ELF-1 (cell line): Measurements from ENCODE around the gene FAN1.

Source experiments
- DNase-seq: peaks from one replicate; pipeline ENCODE4 v3.0.0-alpha.2; 2016; ENCODE audit warnings: low read depth, low spot score

Gene FAN1

DNA sequence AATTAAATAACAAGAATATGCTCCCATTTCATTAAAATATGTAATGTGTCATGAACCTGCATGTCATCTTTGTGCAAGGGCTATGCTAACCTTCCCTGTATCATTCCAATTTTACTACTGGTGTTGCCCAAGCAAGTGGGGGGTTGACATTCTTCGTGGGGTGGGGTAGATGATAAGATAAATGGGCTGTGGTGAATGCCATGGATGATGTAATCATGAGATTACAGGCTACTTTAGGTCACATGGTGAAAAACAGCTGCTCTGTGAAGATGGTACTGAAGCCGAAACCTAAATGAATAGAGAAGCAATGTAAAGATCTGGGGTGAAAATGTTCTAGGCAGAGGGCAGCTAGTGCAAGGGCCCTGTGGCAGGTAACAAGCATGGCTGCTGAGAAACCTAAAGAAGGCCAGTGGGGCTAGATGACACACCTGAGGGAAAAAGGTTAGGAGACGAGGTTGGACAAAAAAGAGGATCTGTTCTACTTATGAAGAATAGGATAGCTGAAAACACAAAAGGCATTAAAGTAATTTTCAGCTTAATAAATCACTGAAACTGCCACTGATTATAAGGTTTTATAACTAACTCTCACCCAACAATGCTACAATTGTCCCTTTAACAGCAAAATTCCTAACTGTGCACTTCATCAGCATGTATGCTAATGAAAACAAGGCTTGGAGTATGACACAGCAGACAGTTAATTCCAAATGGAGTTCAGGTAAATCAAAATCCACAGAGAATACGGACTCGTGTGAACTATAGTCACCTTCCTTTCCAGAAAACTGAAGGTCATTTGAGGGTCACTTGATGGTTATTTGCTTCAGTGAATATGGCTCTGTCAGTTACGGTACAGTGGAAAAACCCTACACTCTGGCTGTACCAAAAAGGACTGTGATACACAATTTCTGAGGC, 52.8 kb downstream of the FAN1 start:
- no peak for DNase-seq

DNA sequence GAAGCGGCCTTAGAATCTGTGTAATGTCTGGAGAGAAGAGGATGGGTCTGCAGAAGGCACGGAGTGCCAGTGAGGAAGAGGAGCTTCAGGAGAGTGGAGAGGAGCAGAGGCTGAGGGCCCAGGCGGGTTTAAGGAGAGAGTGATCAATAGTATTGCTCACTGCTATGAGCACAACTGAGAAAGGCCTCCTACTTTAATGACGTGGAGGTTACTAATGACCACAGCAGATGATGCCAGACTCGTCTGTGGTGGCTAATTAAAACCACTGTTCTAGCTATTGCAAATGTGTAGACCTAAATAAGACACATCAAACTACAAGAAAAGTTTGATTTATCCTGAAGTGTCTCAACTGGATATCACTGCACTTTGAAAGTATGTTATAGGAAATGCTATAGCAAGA, 54.5 kb downstream of the FAN1 start:
- no peak for DNase-seq

DNA sequence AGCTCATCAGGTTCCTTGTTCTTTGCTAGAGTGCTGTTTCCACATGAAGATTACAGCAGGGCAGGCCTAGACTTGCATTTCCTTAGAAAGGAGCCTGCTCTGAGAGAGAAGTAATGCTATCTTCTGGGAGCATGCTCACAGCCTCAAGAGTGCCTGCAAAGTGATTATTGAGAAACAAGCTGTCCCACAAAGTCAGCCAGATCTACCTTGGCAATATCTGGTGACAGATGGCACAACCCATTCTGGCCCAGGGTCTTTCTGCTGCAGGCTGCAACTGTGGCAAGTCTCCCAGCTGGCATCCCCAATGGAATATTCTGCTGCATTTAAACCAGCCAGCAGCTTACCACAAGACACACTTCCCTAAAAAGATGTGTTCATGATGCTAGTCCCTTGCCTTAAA, 58.4 kb downstream of the FAN1 start:
- no peak for DNase-seq

DNA sequence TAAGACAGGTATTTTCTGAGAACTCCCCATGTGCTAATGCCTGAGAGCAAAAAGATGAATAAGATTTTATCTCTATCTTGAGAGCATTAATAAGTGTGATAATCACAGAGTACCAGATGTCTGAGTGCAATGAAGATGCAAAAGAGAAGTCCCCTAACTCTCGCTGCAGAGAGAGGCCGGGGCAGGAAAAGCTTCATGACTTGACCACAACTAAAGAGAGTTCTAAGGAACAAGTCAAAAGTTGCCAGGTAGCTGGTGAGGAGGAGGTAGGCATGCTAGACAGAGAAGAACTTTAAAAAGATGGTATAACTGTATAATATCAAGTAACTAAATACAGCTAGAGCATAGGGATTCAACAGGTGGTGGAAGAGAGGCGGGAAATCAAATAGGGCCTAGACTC, 58.9 kb downstream of the FAN1 start:
- DNase-seq = no peak

DNA sequence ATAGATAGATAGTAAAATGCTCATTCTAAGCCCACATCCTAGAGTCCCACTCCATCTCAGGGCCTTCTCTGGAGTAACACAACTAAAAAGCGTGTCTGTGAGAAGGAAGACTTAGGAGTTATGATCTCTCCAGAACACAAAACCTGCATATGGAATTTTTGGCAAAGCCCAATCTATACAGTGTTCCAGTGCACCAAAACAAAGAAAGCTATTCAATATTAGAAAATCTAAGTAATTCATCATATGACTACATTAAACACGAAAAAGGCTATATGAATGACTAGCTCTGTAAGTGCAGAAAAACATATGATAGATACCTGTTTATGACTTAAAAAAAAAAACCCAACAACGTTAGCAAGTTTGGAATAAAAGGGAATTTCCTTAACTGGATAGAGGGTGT, 60.0 kb downstream of the FAN1 start:
- no peak for DNase-seq

DNA sequence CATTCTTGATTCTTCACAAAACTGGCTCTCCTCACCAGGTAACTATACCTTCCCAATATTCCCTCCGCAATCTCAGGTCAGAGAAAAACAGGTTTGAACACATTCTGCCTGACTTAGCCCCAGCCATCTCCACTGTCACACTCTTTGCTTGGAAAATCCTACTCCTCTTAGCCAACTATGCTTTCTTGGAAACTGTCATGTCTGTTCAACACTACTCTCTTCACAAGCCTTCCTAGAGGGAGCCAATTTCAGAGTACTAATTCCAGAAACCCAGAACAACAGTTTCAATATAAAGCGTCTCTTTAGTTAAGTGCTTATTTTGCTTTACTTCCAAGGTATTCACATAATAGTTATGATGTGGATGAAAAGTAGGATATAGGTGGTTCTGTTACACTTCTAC, 66.0 kb downstream of the FAN1 start:
- no peak for DNase-seq

DNA sequence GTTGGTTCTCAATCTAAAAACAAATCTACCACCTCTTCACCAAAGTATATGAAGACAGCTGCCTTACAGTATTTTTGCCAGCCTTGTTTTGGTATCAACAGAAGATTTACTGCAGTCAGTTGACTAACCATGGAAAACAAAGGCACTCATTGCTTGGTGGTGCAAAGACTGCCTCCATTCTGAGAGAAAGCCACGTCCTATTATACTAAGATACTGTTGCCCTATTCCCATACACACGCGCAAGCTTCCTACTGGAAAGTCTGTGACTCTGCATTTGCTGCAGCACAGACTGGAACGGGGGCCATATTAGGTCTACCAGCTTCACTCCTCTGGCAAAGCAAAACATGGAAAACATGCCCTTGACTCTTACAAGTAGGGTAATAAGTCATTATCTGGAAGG, 69.7 kb downstream of the FAN1 start:
- no peak for DNase-seq

DNA sequence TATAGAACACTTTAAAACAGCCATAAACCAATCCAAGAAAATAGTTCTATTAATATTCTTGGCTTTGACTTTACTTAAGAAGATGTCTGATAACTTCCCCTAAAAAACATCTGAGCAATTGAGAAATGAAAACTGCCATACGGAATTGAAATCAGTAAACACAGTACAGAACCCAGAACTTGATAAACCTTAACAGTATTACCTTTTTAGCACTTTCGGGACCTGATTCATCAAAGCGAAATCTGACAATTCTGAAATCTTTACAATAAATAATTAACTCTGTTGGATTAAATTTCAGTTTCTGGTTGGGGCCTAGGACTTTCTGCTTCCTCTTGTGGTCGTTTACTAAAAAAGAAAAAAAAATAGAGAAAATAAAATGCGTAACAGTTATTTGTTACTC, 70.4 kb downstream of the FAN1 start:
- DNase-seq = no peak

DNA sequence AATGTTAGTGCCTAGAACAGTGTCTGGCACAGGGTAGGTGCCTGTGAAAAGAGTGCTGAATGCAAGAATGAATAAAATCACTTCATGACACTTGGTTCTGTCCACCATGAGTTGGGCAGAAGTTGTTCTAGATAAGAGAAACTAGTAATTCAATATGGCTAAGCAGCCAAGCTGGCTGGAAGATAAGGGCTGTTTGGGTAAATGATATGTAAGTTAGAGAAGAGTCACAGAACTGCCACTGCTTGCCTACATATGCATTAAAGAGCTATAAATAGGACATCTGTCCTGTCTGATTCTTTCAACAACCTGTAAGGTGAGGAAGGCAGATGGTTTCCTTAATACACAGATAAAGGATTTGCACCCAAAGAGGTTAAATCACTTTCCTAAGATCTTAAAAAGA, 74.6 kb downstream of the FAN1 start:
- no peak for DNase-seq

DNA sequence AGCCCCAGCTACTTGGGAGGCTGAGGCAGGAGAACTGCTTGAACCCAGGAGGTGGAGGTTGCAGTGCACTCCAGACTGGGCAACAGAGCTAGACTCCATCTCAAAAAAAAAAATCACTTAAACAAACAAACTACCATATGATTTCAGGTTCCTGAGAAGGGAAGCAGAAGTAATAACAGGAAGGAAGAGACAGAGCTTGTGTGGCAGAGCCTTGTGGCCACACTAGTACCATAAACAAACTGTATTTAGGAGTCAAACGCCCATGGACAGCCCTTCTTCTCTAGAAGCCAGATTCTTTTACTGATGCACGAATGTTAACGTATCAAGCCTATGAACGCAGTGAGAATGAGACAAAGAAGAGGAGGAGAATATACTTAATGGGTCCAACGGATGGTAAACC, 75.7 kb downstream of the FAN1 start:
- DNase-seq = no peak

DNA sequence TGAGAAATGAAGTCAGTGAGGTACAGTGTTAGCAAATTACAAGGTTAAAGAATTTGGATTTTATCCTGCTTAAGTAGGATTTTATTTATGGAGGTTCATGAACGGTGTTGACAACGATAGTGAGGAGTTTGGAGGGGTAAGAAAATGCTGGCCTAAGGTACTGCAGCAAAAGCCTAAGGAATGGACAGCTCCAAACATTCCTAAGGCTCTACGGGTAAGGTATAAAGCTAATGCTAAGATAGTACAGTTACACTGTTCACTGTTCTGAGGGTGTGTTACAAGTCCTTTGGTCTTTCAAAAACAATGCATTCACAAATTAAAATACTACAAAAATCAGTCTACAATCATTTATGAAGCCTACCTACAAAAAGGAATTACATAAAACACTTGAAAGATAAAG, 80.4 kb downstream of the FAN1 start:
- no peak for DNase-seq

DNA sequence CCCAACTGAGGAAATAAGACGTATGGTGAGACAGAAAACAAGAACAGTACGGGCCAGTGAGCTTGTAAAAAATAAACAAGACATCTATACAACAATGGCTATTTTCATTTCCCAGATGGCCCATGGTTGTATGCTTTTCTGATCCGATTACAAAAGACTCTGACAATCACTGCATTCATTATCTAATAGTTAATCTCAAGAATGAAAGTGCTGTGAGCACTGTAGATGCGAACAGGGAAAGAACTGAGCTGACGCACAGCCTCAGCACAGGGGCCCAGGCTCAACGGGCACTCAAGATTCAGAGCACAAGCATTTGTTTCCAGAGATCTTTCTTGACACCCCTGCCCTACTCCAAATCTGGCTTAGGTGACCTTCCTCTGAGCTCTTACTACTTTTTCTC, 80.8 kb downstream of the FAN1 start:
- no peak for DNase-seq

DNA sequence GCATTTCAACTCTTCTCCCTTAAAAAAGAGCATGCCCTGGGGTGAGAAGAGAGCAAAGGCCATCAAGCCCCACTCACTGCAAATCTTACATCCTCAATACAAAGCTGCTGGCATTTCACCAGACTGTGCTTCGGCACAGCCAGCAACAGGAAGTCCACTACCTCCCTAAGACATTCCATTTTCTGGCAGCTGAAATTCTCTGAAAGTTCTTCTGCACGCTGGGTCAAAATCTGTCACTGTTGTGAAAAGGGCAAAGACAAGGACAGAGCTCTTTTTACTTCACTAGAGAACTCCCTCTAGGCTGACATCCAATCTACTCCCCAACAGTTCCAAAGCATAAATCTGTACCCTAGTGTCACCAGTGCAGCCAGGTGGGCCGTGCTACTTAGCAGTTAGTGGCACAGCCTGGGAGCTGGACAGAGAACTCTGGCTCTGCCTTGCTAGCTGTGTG, 81.4 kb downstream of the FAN1 start:
- DNase-seq = no peak

DNA sequence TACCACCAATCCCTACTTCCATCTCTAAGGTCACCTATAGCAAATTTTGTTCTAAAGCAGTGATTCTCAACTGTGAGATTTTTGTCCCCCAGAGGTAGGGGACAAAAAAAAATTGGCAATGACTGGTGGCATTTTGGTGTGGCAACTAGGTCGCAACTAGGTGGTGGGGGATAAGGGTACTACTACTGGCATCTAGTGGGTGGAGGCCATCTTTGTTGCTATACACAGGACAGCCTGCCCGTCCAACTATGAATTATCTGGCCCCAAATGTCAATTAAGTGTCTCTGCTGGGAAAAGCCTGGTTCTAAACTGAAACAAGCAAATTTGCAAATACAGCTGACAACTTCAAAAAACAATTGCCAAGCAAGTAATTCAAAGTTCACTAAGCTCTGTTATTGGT, 86.3 kb downstream of the FAN1 start:
- DNase-seq = no peak

DNA sequence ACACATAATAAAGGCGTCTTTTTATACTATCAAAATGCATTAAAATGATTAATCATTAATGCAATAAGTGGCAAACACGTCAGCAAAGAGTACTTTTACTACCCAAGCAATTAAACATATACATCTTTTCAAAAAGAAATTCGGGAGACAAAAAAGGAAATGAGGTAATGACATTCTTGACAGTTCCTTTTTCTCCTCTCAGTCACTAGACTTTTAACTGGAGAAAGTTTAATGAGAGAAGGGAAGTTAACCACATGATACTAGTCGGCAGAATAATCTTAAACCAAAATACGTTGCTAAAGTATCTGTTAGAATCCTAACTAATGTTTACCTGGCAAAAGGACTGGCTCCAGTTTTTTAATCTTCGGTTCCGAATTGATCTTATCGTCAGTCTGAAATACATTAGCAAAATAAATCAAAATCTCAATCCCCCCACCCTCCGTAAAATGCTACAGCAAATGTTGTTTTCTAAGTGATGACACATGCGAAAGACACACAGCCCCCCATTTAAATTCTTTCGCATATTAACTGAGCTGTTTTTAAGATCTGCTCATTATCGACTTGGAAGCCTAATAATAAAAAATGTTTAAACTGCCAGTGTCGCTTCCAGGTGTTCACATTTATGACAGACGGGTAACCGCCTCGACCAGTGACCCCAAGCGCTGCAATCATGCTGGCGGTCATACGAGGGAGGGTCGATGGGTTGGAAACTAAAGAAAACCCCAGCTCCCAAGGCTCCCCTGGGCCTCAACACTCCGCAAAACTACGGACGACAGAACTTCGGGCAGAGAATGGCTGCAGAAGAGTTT, 86.9 kb downstream of the FAN1 start:
- no peak for DNase-seq

DNA sequence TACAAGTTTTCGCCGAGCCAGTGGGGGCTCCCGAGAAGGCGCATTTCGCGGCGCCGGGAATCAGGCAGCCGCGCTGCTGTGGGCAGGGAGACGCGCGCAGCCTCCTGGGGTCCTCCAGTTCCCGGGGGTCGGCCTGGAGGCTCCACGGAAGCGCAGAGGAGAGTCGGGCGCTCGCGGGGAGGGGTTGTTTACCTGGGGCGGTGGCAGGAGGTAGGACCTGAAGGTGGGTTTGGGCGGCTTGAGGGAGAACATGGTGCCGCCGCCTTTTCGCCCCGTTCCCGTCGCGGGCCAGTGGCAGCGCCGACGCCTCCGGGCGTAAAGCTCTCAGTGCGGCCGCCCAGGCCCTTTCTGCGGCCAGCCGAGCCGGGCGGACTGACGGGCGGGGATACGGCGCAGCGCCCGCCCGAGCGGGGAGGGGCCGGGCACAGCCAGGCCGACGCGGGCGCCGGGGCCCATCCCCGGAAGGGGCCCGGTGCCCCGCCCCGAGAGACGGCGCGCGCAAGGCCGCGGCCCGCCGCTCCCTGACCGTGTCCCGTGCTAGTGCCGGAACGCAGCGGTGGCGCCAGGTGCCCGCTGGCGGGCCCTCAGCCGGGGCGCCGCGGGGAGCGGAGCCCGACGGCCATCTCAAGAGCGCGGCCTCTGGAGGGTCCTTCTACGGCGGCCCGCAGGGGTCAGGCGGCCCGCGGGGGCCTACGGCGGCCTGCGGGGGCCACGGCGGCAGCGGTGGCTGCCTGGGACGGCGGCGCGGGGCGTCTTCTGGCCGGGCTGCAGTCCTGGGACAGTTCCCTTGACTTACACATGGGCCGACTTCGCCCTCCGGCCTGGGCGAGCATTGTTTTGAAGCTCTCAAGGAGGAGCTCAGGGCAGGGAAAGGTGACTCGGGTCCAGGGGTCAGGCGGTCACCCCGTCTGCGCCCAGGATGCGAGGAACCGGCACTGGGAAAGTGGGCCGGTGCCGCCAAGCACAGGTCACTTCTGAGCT, 87.8 kb downstream of the FAN1 start, which contains the start of gene MTMR10:
Gene MTMR10 (minus strand): TSS at position 374 of the 981 bp plus-strand sequence. CDS start 122 bp downstream, at position 252.
- peak; percentile 82 for DNase-seq

DNA sequence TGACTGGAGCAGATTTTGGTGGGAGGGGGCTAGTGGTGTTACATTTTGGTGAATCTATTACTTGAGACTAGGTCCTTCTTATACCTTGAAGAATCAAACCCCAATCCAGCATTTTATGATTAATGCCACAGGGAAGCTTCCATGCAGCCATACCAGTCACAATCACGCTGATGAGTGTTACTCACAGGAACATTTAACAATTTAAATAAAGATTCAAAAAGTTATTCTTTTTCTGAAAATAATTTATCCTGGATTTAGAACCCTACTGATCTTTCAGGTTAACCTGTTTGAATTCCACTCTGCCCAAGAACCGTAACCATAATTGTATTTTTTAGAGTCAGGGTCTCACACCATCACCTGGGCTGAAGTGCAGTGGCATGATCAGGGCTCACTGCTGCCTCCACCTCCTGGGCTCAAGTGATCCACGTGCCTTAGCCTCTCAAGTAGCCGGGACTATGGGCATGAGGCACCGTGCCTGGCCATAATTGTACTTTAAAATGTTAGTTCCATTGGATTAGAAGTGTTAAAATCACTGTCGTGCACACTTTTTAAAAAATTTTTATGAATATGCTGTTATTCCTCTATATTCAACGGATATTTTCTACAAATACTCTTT, 88.6 kb downstream of the FAN1 start:
- no peak for DNase-seq
